Activated CD4-positive, alpha-beta T cell treated with anti-CD3 and anti-CD28 coated beads, Interleukin-2, amount 50 U/mL, for 48 hours (primary cell): ENCODE data around the gene MYLK2.
"Not testable (repeated sequence)": the region's sequence is repeated elsewhere in the genome, so short reads cannot be mapped to it uniquely, and the experiment has no call there.

Experiments
- DNase-seq, 2 experiments: peaks; one replicate each; pipeline ENCODE4 v3.0.0-alpha.2; 2020

MYLK2 gene

GRCh38 chr20:31816221-31816620 is 2.9 kb upstream of the MYLK2 start:
- DNase-seq, result no peak

GRCh38 chr20:31817461-31817860 is 1.7 kb upstream of the MYLK2 start:
- no peak for DNase-seq

GRCh38 chr20:31818376-31818908 is 714 bp upstream of the MYLK2 start:
- DNase-seq, result no peak

- no peak for DNase-seq
Observed at GRCh38 chr20:31820228-31820627, 1.1 kb downstream of the MYLK2 start.

- no peak for DNase-seq
Observed at GRCh38 chr20:31821427-31821826, 2.3 kb downstream of the MYLK2 start.

GRCh38 chr20:31822421-31823330 is 3.5 kb downstream of the MYLK2 start:
- peak; percentile 73 to 76 for DNase-seq

GRCh38 chr20:31823360-31824124 is 4.4 kb downstream of the MYLK2 start:
- DNase-seq, result no peak

- DNase-seq, result no peak
Observed at GRCh38 chr20:31824125-31824485, 4.9 kb downstream of the MYLK2 start.

GRCh38 chr20:31824554-31825313 is 5.6 kb downstream of the MYLK2 start:
- DNase-seq, result no peak

- DNase-seq, result no peak
Observed at GRCh38 chr20:31826074-31826473, 6.9 kb downstream of the MYLK2 start.

GRCh38 chr20:31827059-31827458 is 7.9 kb downstream of the MYLK2 start:
- DNase-seq, result no peak

- not testable (repeated sequence) for DNase-seq
Observed at GRCh38 chr20:31828016-31828415, 8.9 kb downstream of the MYLK2 start.

- no peak for DNase-seq
Observed at GRCh38 chr20:31829731-31830130, 10.6 kb downstream of the MYLK2 start.

- DNase-seq, result no peak
Observed at GRCh38 chr20:31830406-31830981, 11.3 kb downstream of the MYLK2 start.

- no peak for DNase-seq
Observed at GRCh38 chr20:31831211-31831610, 12.1 kb downstream of the MYLK2 start.

GRCh38 chr20:31831771-31832306 is 12.7 kb downstream of the MYLK2 start:
- DNase-seq, result no peak

GRCh38 chr20:31833130-31833930 is 14.2 kb downstream of the MYLK2 start:
- peak; percentile 78 to 82 for DNase-seq

GRCh38 chr20:31833931-31834521 is 14.9 kb downstream of the MYLK2 start:
- DNase-seq, result no peak

GRCh38 chr20:31835554-31835953 is 16.4 kb downstream of the MYLK2 start:
- no peak for DNase-seq

- DNase-seq, result peak; percentile 21 to 29
Observed at GRCh38 chr20:31835977-31836852, 17.1 kb downstream of the MYLK2 start.
